Measurements from ENCODE around the gene LPAR3.

GRCh38 chr1:84762664-84763063 is 130.3 kb downstream of the LPAR3 start:
- TF ChIP-seq EZH2 (IDR thresholded peaks at IDR 0.05; ENCODE audit: insufficient read depth, poor library complexity, severe bottlenecking) (no peak), EZH2phosphoT487 (IDR thresholded peaks at IDR 0.05; ENCODE audit: insufficient read depth, low read depth) (no peak)
